B cell (primary cell): Measurements from ENCODE around the gene ST6GALNAC3.

Source experiments
- EZH2 ChIP-seq: IDR thresholded peaks from 2 replicates; pipeline ENCODE4 v1.6.1; 2012; ENCODE audit warnings: borderline replicate concordance, low read depth, mild to moderate bottlenecking, moderate library complexity, low read length; ENCODE audit not compliant: insufficient read depth, poor library complexity, severe bottlenecking
- TF ChIP-seq, protein P1 (sequence below): fragments of 200-600 bp; IDR thresholded peaks from one replicate; pipeline ENCODE4 v1.8.0; 2022; ENCODE audit warnings: antibody characterized with exemption, mild to moderate bottlenecking

DNA sequence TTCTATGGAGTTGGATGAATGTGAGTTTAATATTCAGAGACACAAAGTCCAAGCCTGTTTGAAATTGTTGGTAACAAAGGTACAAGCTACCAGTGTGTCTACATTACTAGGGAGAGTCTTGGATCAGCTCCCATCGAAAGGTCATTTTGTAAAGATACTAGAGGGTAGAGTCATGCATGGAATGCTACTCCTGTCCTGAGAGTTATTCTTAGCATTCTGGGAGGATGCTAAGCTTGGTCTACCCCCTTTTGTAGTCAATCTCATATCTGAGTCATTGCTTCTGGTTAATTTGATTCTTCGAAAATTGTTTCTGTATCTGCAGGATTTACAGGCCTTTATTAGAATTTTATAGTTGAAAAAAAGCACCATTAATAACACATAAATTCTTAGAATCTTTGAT lies 240.2 kb downstream of the ST6GALNAC3 start:
- TF ChIP-seq, protein P1, sequence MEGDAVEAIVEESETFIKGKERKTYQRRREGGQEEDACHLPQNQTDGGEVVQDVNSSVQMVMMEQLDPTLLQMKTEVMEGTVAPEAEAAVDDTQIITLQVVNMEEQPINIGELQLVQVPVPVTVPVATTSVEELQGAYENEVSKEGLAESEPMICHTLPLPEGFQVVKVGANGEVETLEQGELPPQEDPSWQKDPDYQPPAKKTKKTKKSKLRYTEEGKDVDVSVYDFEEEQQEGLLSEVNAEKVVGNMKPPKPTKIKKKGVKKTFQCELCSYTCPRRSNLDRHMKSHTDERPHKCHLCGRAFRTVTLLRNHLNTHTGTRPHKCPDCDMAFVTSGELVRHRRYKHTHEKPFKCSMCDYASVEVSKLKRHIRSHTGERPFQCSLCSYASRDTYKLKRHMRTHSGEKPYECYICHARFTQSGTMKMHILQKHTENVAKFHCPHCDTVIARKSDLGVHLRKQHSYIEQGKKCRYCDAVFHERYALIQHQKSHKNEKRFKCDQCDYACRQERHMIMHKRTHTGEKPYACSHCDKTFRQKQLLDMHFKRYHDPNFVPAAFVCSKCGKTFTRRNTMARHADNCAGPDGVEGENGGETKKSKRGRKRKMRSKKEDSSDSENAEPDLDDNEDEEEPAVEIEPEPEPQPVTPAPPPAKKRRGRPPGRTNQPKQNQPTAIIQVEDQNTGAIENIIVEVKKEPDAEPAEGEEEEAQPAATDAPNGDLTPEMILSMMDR: no peak
- no peak for TF ChIP-seq EZH2
